Measurements from ENCODE around the gene MLLT3. TPM values are rescaled to one million over a fixed set of nuclear protein-coding genes. Genes with fewer than 3 reads are reported as not detected.

The MLLT3 gene
- total and polyA plus RNA-seq, 2 of the 8 experiments (the other 6 are each of a cell fraction or from before 2014, with no cell fraction given) = 5.9 to 9.6 TPM

DNA sequence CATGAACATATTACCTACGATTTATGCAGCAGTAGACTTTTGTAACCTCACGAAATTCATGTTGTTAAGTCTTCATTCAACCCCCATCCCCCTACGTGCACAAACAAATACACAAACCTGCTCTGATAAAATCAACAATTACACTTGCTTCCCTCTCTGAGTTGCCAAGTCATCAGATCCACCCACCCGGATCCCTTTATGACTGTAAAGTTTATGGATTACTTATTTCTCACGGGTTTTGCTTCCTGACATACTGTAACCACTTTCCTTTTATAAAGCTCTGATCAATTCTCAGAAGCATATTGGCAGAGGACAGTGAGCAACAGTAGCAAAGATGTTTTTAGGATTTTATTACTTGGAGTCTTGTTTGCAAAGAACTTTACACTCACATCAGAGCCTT lies 70.5 kb downstream of the MLLT3 start:
- Histone ChIP-seq H3K23ac (ENCODE audit: insufficient read length) (no peak overlapping the region), H2AK5ac (ENCODE audit: low read depth, low read length) (no peak overlapping the region), H3K36me3 (ENCODE audit: control insufficient read depth in 2 of 4, insufficient read depth in 4 of 4, low read length in 3 of 4) (no peaks in the 10 kb centered on the region), H3K79me1 (ENCODE audit: low read depth, low read length) (no peaks in the 10 kb centered on the region), H3K23me2 (ENCODE audit: low read depth, low read length) (no peaks in the 10 kb centered on the region), H2BK5ac (ENCODE audit: low read depth, low read length) (no peak overlapping the region), H3K56ac (replicated peaks; ENCODE audit: insufficient read length, low read depth, low read length) (no peak overlapping the region), H2BK12ac (ENCODE audit: low read depth, low read length) (no peak overlapping the region), H4K91ac (replicated peaks; ENCODE audit: insufficient read length, low read length) (no peak overlapping the region), H3K9me3 (ENCODE audit: insufficient read depth in 2 of 2, low read depth in 1 of 2, low read length in 1 of 2) (no peaks in the 10 kb centered on the region), H2AFZ (ENCODE audit: low read length) (no peak overlapping the region), H2BK120ac (replicated peaks; ENCODE audit: low read depth, low read length) (no peak overlapping the region), H3K18ac (ENCODE audit: extremely low read depth, low read length) (no peak overlapping the region), H4K8ac (ENCODE audit: extremely low read depth, insufficient read depth, low read length) (no peak overlapping the region), H2BK15ac (ENCODE audit: low read length) (no peak overlapping the region), H3K27ac (ENCODE audit: low read depth, low read length) (no peak overlapping the region), H4K5ac (ENCODE audit: insufficient read length, low read depth, low read length) (no peak overlapping the region), H4K20me1 (replicated peaks in 1 of 2; ENCODE audit: control insufficient read depth in 1 of 2, insufficient read depth in 2 of 2, low read length in 2 of 2) (no peaks in the 10 kb centered on the region), H2BK20ac (ENCODE audit: low read length) (no peak overlapping the region), H3K27me3 (replicated peaks in 1 of 4; ENCODE audit: control insufficient read depth in 3 of 4, extremely low read depth in 1 of 4, insufficient read depth in 3 of 4, low read length in 3 of 4) (no peaks in the 10 kb centered on the region), H3K14ac (ENCODE audit: insufficient read length) (no peak overlapping the region), H3K4me2 (ENCODE audit: insufficient read depth in 1 of 2, low read depth in 2 of 2, low read length in 2 of 2) (no peak overlapping the region), H3K4ac (replicated peaks; ENCODE audit: insufficient read length, low read depth, low read length) (no peak overlapping the region), H3K4me1 (replicated peaks in 1 of 4; ENCODE audit: control insufficient read depth in 3 of 4, insufficient read depth in 4 of 4, low read length in 3 of 4) (peaks cover 0 to 3% (median 0%) of the 10 kb centered on the region in 4 experiments; a peak in 4 of 7 replicates), H3K9ac (replicated peaks in 1 of 4; ENCODE audit: extremely low read depth in 1 of 4, low read depth in 3 of 4, low read length in 3 of 4) (no peak overlapping the region), H3K4me3 (ENCODE audit: extremely low read depth in 1 of 4, insufficient read depth in 2 of 4, low read depth in 3 of 4, low read length in 4 of 4) (no peak overlapping the region), H3K79me2 (ENCODE audit: control insufficient read depth in 1 of 2, insufficient read depth in 2 of 2, low read length in 2 of 2) (no peaks in the 10 kb centered on the region)
- 67% methylated on average over 5 of the region's 5 CpGs; no CpG with 5 or more reads in 1 of the 2 experiments for WGBS, 2 experiments (ENCODE audit: extremely low coverage in 1 of 2, insufficient coverage in 1 of 2, insufficient read length in 1 of 2, insufficient replicate concordance in 2 of 2, low coverage in 1 of 2, low lambda C conversion rate in 2 of 2, missing lambda C conversion rate in 1 of 2)
- FAIRE-seq (peak; percentile 36), DNase-seq (ENCODE audit: low read depth in 1 of 2, low spot score in 2 of 2) (no peak)
- ChIA-PET POLR2A (ENCODE audit: partially characterized antibody) (interaction anchor here (0.6 kb wide), 1 partner anchor 475 kb away, joined by 3 read pairs; no protein-coding TSS in a partner anchor), CTCF (ENCODE audit: partially characterized antibody) (interaction anchor here (1.0 to 3.0 kb wide), 2 partner anchors 27 to 45 kb away, joined by 5 to 7 read pairs; no protein-coding TSS in a partner anchor)

Measured in H1 (cell line).